Activated gamma-delta T cell treated with anti-CD3 and anti-CD28 coated beads, Interleukin-2, amount 50 U/mL, for 16 hours (primary cell): ENCODE results near the gene TPCN1.

Experiments
- DNase-seq: peaks from one replicate; pipeline ENCODE4 v3.0.0-alpha.2; 2020; ENCODE audit warnings: low read depth

TPCN1 gene

GRCh38 chr12:113226696-113227568 is 5.7 kb downstream of the TPCN1 start:
- DNase-seq, result no peak

GRCh38 chr12:113227686-113228391 is 6.6 kb downstream of the TPCN1 start:
- no peak for DNase-seq

DNA sequence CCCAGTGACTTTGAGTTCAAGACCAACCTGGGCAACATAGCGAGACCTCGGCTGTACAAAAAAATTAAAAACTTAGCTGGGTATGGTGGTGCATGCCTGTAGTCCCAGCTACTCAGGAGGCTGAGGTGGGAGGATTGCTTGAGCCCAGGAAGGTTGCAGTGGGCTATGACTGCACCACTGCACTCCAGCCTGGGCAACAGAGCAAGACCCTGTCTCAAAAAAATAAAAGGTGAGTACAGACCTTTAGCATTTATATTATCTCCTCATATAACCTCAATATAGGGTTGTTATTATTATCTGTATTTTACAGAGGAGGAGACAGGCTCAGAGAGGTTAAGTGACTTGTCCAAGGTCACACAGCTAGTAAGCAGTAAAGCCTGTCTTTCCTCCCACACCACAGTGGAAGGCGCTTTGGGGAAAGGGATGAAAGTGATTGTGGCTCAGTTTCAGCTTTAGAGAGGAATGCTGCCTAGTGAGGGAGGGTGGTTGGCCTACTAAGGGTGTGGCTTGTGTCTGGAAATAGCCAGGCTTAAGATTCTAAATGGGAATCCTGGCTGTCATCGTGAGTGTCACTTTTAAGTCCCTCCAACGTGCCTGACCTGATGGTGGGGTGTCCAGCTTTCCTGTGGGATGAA is 7.2 kb downstream of the TPCN1 start:
- DNase-seq, result no peak

- no peak for DNase-seq
Observed at GRCh38 chr12:113230315-113231234, 9.3 kb downstream of the TPCN1 start.

- DNase-seq, result no peak
Observed at GRCh38 chr12:113231235-113232088, 10.2 kb downstream of the TPCN1 start.

- DNase-seq, result no peak
Observed at GRCh38 chr12:113232089-113232839, 11.0 kb downstream of the TPCN1 start.

GRCh38 chr12:113232840-113233585 is 11.7 kb downstream of the TPCN1 start:
- DNase-seq, result peak; percentile 29

DNA sequence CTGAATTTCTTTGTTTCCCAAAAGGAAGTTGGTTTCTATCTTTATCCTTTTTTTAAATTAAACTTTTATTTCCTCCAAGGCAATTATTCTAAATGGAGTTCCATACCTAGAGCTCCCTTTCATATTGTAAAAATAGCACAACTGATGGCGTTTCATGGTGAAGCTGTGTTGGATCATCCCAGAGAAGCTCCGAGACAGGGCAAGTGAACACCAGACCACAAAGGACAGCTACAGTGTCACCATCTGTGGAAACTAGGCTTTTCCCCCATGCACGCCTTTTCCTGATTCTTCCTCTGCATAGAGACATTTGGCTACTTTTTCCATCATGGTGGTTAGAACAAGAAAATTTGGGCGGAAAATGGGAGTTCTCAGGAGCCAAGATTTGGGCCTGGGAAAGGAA is 12.7 kb downstream of the TPCN1 start:
- DNase-seq, result no peak

GRCh38 chr12:113234483-113234882 is 13.2 kb downstream of the TPCN1 start:
- DNase-seq, result no peak

DNA sequence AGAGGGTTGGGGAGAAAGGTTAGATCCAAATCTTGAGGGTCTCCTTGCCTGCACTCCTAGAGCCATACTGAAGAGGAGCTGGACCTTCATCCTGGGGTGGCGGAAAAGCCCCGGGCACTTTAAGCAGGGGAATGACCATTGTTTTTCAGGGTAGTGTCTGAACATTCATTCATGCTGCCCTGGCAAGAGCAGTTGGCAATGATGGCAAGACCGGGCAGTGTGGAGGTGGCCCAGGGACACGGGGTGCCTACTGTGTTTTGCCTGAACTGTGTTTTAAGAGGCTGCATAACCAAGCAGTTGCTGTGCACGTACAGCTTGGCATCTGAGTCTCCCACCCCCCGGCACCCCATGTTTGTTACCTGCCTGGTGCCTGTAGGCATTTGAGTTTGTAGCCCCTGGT is 14.7 kb downstream of the TPCN1 start:
- no peak for DNase-seq

- DNase-seq, result no peak
Observed at GRCh38 chr12:113236539-113237399, 15.5 kb downstream of the TPCN1 start.

- no peak for DNase-seq
Observed at GRCh38 chr12:113237748-113238147, 16.5 kb downstream of the TPCN1 start.

DNA sequence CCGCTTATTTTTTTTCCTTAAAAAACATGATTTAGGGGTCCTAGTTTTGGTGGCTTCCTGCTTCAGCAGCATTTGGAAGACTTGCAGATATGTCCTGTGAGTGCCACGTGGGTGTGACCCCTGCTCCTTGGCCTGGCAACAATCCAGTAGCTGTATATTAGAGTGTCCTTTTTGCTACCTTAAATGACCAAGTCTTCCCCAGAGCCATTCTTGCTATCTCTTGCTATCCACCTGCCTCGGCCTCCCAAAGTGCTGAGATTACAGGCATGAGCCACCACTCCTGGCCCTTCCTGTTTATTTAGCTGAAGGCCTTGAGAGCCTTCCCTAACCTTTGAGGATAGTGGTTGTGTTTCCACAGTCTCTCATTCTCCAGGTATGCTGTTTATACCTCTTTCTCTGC is 17.0 kb downstream of the TPCN1 start:
- no peak for DNase-seq

DNA sequence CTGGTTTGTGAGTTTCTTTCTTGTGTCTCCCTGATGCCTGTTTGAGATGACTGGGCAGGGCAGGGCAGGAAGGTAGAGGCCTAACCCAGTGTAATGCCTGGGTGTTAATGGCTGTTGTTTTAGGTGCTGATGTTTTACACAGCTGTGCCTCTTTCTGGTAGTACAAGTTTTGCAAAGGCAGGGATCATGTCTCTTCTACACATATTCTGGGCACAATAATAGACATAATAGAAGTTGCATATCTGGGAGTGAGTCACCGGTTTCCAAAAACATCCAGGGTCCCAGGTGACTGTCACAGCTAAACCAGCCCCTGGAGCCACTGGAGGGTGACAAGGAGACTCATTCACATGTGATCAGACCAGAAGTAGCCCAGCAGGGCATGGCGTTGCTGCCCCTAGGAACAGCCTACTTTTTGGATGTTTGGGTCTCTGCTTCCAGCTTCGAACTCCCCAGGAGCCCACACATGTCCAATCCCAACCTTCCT is 18.1 kb downstream of the TPCN1 start:
- DNase-seq, result no peak

- DNase-seq, result no peak
Observed at GRCh38 chr12:113239811-113240331, 18.6 kb downstream of the TPCN1 start.

- DNase-seq, result no peak
Observed at GRCh38 chr12:113240395-113240794, 19.1 kb downstream of the TPCN1 start.

GRCh38 chr12:113241191-113242025 is 20.1 kb downstream of the TPCN1 start:
- no peak for DNase-seq
